HG03565 (cell line): ENCODE data around the gene VAV2.
"Not testable (repeated sequence)": the region's sequence is repeated elsewhere in the genome, so short reads cannot be mapped to it uniquely, and the experiment has no call there.

Experiments used
- ATAC-seq: cut with Tn5 transposase; IDR thresholded peaks from one replicate; pipeline ENCODE4 v1.9.1; 2021; ENCODE audit warnings: mild to moderate bottlenecking, moderate library complexity; ENCODE audit not compliant: unreplicated experiment

The VAV2 gene

GRCh38 chr9:133779081-133779480, 213.0 kb downstream of the VAV2 start:
- no peak for ATAC-seq

DNA sequence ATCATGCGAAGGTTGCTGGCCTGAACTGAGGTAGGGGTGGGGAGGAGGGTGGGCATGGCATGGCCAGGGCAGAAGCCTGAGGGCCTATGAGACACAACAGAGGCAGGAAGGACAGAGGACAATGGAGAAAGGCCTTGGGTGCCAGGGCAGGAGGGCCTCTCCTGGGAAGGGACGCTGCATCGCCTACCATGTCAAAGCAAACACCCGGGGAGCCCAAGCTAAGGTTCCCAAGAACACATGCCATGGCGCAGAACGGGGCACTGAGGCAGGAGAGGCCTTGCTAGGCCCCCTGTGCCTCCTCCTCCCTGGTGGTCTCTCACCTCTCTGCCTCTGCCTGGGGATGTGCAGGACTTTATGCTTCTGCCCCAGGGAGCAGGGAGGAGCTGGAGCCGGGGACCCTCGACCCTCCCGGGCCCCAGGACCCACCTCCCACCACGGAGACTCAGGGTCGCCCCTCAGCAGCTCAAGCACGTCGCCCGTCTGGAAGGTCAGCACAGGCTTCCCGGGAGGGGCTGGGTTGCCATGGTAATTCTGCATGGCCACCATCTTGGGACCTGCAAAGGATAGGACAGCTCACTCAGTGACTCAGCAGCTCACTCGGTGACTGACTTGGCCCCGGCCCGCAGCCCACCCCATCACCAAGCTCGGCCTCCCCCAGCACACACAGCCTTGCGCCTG, 213.6 kb downstream of the VAV2 start:
- no peak for ATAC-seq

- no peak for ATAC-seq
Measured at GRCh38 chr9:133777871-133778270, 214.3 kb downstream of the VAV2 start.

GRCh38 chr9:133777068-133777791, 214.9 kb downstream of the VAV2 start:
- no peak for ATAC-seq

- no peak for ATAC-seq
Measured at GRCh38 chr9:133775951-133776905, 215.9 kb downstream of the VAV2 start.

- no peak for ATAC-seq
Measured at GRCh38 chr9:133775291-133775690, 216.8 kb downstream of the VAV2 start.

GRCh38 chr9:133774799-133775198, 217.3 kb downstream of the VAV2 start:
- no peak for ATAC-seq

DNA sequence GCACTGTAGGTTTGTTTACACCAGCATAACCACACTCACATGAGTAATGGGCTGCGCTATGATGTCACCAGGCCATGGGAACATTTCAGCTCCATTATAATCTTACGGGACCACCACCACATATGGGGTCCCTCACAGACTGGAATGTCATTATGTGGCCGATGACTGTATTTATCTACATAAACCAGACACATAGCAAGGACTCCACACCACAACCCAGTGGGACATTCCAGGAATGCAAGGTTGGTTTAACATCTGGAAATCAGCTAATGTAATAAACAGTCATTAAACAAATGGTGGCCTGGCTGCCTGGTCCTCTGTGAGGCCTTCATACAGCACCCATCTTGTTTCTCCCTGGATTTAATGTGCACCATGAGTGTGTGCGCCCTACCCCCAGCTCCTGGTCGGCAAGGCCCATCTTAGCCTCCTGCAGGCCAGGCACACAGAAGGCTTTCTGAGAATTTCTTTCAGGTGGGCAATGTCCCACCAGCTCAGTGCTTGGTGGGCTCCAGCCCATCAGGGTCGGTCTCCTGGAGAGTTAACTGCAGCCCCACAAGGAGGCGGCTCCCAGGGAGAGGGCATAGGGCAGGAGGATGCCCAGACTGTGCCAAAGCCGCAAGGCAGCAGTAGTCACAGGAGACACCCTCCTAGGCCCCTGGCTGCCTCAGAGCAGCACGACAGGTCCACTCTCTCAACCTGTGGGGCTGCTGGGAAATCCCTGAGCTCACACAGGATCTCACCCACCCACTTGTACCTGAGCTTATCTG, 218.1 kb downstream of the VAV2 start:
- no peak for ATAC-seq

GRCh38 chr9:133772581-133772980, 219.5 kb downstream of the VAV2 start:
- no peak for ATAC-seq

DNA sequence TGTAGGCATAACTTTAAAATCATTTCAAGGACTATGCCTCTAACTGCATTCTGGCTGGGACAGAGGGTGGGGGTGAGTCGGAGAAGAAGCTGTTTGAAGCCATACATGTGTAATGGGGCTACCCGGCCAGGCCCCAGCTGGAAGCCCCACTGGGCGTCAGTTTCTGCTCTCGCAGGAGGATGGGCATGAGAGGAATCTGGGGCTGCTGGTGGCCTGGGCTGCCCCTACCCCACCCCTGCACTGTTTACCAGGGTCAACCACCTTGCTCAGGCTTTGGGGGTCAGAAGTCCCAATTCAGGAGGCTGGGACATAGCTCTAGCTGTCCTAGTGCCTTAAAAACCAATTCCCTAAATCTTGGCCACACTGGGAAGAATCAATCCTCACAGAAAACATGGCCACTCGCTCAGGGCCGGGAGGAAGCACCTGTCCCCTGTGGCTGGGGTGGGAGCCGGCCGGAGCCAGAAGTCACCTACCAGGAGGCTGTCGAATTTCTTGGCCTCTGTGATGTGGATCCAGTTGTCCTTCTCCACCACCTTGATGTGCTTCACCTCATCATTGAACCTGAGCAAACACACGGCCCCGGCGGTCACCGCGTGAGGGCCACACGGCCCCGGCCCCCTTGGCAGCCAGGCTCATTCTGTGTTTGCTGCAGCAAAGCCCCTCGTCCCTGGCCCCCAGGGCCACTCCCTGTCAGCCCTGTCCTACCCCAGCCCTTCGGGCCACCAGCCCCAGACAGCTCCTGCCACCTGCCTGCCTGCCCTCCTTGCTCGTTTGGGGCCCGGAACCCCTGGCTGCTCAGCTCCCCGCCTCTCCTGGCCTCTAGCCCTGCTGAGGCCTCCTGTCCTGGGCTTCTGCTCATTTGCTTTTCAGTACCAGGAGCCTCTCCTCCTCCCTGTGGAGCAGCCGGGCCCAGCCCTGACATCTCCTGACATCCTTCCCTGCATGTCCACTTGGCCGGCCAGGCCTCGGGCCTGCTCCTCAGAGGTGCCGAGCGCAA, 220.3 kb downstream of the VAV2 start:
- no peak for ATAC-seq

DNA sequence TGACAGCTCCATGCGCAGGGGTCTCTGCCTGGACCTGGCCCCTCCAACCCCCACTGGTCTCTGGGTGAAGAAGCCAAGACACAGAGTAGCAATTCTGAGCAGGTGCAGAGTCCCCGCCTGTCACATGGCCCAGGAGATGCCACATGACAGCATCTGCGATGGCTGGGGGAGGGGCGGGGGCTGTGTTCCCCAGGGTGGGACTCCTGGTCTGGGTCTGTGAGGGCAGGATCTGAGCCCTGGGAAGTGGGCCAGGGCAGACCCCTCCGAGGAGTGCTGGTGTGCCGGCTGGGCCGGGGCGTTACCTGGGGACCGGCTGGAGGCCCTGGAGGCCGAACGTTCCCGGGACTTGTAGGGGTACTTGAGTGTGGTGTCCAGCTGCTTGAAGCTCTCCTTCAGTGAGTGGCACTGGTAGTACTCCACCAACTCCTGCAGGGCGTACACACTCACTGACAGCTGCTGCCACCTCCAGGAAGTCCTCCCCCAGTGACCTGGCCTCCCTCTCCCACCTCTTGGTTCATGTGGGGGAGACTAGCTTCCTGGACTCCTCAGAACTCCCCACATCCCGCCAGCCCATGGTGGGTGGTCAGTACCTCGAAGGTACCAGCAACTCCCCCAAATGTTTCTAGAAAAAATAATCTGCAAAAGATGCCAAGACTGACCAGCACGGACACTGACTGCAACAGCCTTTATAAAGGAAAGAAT, 221.9 kb downstream of the VAV2 start:
- no peak for ATAC-seq

DNA sequence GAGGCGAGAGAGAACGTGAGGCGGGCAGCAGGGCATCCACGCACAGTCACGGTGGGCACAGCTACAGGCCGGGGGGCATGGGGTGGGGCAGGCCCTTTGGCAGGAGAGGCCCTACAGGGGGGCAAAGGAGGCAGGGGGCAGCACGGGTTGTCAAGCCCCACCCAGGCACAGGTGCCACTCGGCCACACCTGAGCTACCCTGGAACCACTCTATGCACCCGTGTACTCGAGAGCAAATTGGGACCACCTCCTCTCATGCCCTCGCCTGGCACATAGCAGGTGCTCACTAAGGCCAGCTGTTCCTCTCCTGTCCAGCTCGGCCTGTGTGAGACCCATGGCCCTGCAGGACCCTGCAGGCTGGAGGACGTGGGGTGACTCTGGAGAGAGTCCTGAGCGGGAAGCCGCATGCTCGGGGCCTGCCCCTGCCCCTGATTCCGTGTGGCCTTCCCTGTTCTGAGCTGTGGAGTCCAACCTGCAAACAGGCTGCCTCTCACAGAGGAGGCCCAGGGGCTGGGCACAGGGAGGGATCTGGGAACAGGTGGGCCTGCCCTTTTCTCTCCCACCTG, 222.5 kb downstream of the VAV2 start:
- ATAC-seq: no peak

GRCh38 chr9:133768859-133769510, 223.1 kb downstream of the VAV2 start:
- ATAC-seq: no peak

GRCh38 chr9:133768371-133768858, 223.7 kb downstream of the VAV2 start:
- no peak for ATAC-seq

GRCh38 chr9:133767625-133768024, 224.5 kb downstream of the VAV2 start:
- no peak for ATAC-seq

DNA sequence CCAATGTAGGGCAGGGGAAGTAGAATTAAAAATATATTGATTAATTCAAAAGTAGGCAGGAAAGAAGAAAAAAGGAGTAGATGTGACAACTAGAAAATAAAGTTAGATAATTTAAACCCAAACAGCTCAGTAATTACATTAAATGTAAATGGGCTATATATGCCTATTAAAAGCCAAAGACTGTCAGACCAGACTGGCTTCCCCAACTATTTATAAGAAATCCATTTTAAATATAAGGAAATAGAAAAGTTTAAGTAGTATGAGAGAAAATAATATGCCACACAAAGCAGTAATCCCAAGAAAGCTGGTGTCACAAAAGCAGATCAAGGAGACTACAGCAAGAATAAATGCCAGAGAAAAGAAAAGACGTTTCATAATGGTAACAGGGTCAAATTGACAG, 225.1 kb downstream of the VAV2 start:
- ATAC-seq: no peak

- ATAC-seq: not testable (repeated sequence)
Measured at GRCh38 chr9:133766234-133766633, 225.9 kb downstream of the VAV2 start.
